ENCODE results near the gene CETN3. TPM values are rescaled to one million over a fixed set of nuclear protein-coding genes. Genes with fewer than 3 reads are reported as not detected.

Gene CETN3
- total RNA-seq, 4 donors from 2014 or later = 6.3 to 12.4 (median 8.6) TPM

DNA sequence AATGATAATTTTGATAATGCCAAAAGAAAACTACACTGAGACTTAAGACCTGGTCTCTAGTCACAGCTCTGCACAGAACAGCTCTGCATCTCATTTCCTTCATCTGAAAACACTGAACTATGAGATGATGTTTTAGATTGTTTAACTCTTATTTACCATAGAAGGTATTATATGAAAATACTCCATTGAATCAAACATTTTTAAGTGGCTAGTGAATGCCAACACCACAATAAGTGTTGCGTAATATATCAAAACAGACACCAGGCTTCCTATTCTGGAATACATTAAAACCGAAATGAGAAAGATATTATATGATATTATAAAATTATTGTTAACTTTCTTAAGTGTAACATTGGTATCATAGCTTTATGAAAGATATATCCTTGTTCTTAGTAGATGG is 14.6 kb downstream of the CETN3 start:
- TF ChIP-seq CTCF (IDR thresholded peaks at IDR 0.05) (no peak), POLR2A (IDR thresholded peaks at IDR 0.05) (no peak)
- intact Hi-C loops (cut with DNase I; ENCODE audit: low total_unique reads) = no loop called here
- no peak for DNase-seq (ENCODE audit: low spot score in 2 of 2)
- no peak overlapping the region for H3K4me3 ChIP-seq (ENCODE audit: low read depth, poor library complexity, severe bottlenecking)
- WGBS, 2 donors = 96 to 97% methylated on average over 2 of the region's 2 CpGs

DNA sequence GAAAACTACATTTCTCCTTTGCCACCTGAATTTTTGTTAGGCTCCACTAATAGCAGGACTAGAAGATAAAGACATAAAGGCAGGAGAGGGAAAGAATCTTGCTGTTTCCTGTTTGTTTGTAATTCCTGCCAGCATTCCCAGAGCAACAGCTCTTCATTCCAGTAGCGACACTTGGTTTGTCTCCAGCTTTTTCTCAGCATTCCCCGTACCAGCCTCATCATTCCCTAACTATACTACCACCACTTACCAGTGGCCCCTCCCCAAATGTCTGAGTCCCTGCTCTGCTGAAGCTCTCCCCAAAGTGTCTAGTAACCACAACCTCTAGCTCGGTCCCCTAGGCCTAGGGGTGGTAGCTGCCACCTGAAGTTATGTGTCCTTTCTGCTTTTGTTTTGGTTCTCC is 18.6 kb downstream of the CETN3 start:
- no peak for DNase-seq (ENCODE audit: low spot score in 2 of 2)
- no peak overlapping the region for H3K4me3 ChIP-seq (ENCODE audit: low read depth, poor library complexity, severe bottlenecking)
- 57 to 61% methylated on average over 3 of the region's 3 CpGs for WGBS, 2 donors
- TF ChIP-seq CTCF (IDR thresholded peaks at IDR 0.05) (no peak), POLR2A (IDR thresholded peaks at IDR 0.05) (no peak)
- intact Hi-C loops (cut with DNase I; ENCODE audit: low total_unique reads) = no loop called here

- no peak overlapping the region for H3K4me3 ChIP-seq (ENCODE audit: low read depth, poor library complexity, severe bottlenecking)
- no peak for DNase-seq (ENCODE audit: low spot score in 2 of 2)
- no peak for TF ChIP-seq CTCF (IDR thresholded peaks at IDR 0.05)
- TF ChIP-seq POLR2A (IDR thresholded peaks at IDR 0.05) = no peak
- WGBS, 2 donors = 88 to 89% methylated on average over 2 of the region's 2 CpGs
- intact Hi-C loops (cut with DNase I; ENCODE audit: low total_unique reads) = no loop called here
These were observed 19.2 kb downstream of the CETN3 start for GRCh38 chr5:90390326-90390725.

GRCh38 chr5:90387508-90387907 is 22.0 kb downstream of the CETN3 start:
- no peak overlapping the region for H3K4me3 ChIP-seq (ENCODE audit: low read depth, poor library complexity, severe bottlenecking)
- intact Hi-C loops (cut with DNase I; ENCODE audit: low total_unique reads) = no loop called here
- TF ChIP-seq CTCF (IDR thresholded peaks at IDR 0.05) (no peak), POLR2A (IDR thresholded peaks at IDR 0.05) (no peak)
- no peak for DNase-seq (ENCODE audit: low spot score in 2 of 2)
- 67 to 79% methylated on average over 3 of the region's 3 CpGs for WGBS, 2 donors

DNA sequence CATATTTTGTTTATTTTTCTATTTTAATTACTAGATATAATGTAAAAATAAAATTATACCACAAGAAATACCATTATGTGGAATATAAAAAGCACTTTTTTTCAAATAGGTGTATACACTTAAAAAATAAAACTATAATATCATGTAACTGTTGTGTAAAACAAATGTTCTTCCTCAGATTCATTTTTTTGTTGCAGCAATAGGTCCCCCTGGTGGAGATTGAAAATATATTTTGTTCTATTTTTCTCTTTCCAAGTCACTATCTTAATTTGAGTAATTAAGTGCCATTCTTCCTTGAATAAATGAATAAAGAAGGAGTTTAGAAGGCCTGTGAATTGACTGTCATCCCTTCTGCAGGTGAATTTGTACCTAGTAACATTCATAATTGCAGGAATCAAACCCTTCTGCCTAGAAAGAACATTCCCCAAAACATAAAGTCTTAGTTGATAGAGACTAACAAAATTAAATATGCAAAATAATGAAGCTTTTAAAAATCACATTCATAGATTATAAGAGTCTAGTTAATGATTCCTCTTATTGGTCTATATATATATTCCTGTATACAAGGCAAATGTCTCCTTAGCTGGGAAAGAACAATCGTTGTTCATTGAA is 23.4 kb downstream of the CETN3 start:
- intact Hi-C loops (cut with DNase I; ENCODE audit: low total_unique reads) = no loop called here
- TF ChIP-seq POLR2A (IDR thresholded peaks at IDR 0.05) (no peak), CTCF (IDR thresholded peaks at IDR 0.05) (no peak)
- no peak overlapping the region for H3K4me3 ChIP-seq (ENCODE audit: low read depth, poor library complexity, severe bottlenecking)
- WGBS, 2 donors = 82 to 89% methylated on average over 1 of the region's 1 CpG
- no peak for DNase-seq (ENCODE audit: low spot score in 2 of 2)

DNA sequence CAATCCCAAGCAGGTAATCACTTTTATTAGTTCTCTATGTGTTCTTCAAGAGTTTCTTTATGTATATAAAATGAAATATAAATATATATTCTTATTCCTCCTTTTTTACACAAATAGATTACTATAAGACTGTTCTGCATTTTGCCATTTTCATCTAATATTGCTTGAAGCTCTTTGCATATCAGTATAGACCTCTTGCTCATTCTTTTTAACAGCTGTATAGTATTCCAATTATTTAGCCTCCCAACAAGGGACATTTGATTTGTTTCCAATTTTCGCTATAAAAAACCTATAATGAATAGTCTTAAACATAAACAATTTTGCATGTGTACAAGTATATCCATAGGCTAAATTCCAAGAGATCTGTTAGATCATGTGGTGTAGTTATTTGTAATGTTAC is 25.2 kb downstream of the CETN3 start:
- no peak overlapping the region for H3K4me3 ChIP-seq (ENCODE audit: low read depth, poor library complexity, severe bottlenecking)
- intact Hi-C loops (cut with DNase I; ENCODE audit: low total_unique reads) = no loop called here
- TF ChIP-seq CTCF (IDR thresholded peaks at IDR 0.05) (no peak), POLR2A (IDR thresholded peaks at IDR 0.05) (no peak)
- WGBS, 2 donors = 95 to 97% methylated on average over 1 of the region's 1 CpG
- DNase-seq (ENCODE audit: low spot score in 2 of 2) = no peak

Measured in lower leg skin (tissue), 4 donors.